GM12878 (cell line): ENCODE data around the gene C10orf90. TPM values are rescaled to one million over a fixed set of nuclear protein-coding genes. Genes with fewer than 3 reads are reported as not detected.

Experiments used
- ATAC-seq: fragments of 200-7000 bp; cut with Tn5 transposase; 3 replicates; pipeline ENCODE4 v1.9.1; 2020; ENCODE audit warnings: mild to moderate bottlenecking, moderate library complexity
- BruUV-seq: library from RNA; stranded (reverse); fragments of 400-500 nt; replicated peaks from 2 replicates; lab custom pipeline; 2021; lab: Mats Ljungman, UMichigan
- CTCF ChIA-PET: fragments of 300-600 bp; sonication (Branson Sonifier 250); formaldehyde crosslinking; extraction: SDS; loops from one replicate; lab custom pipeline; 2021; ENCODE audit warnings: inconsistent platforms; lab: Yijun Ruan, JAX
- POLR2A ChIA-PET: fragments of 350-600 bp; formaldehyde crosslinking; extraction: SDS; loops from one replicate; lab custom pipeline; 2021; ENCODE audit warnings: inconsistent platforms; lab: Charles Lee
- RAD21 ChIA-PET: fragments of 300-600 bp; sonication (Branson Sonifier 250); formaldehyde crosslinking; loops from one replicate; lab custom pipeline; 2023; ENCODE audit warnings: antibody characterized with exemption; ENCODE audit not compliant: unreplicated experiment; lab: Charles Lee
- SMC1A ChIA-PET: fragments of 300-600 bp; sonication (Branson Sonifier 250); formaldehyde crosslinking; loops from one replicate; lab custom pipeline; 2023; ENCODE audit not compliant: unreplicated experiment, uncharacterized antibody; lab: Charles Lee
- DNase-seq: peaks from one replicate; pipeline ENCODE4 v3.0.0-alpha.2; 2011; ENCODE audit warnings: low read depth, low spot score
- FAIRE-seq: peaks from 3 replicates; lab custom pipeline; 2011; peaks lifted over from hg19 to GRCh38; lab: Jason Lieb, UNC
- H2AFZ ChIP-seq: 2 replicates; pipeline ENCODE4 v1.6.0; 2011; ENCODE audit warnings: low read depth, low read length, control low read depth; ENCODE audit not compliant: control insufficient read depth
- H3K27ac ChIP-seq: 2 replicates; pipeline ENCODE4 v1.5.1; 2011; ENCODE audit warnings: control low read depth; ENCODE audit not compliant: control insufficient read depth, insufficient read depth
- H3K27me3 ChIP-seq, 2 experiments: replicated peaks in 1 of 2; 2 replicates each; pipeline versions ENCODE4 v1.6.0 to v1.6.1; 2011; ENCODE audit warnings: low read length in 1 of 2; ENCODE audit not compliant: control insufficient read depth in 2 of 2, insufficient read depth in 2 of 2
- H3K36me3 ChIP-seq, 2 experiments: 2 replicates each; pipeline ENCODE4 v1.5.1; 2011; ENCODE audit warnings: low read length in 1 of 2; ENCODE audit not compliant: control insufficient read depth in 2 of 2, insufficient read depth in 2 of 2
- H3K4me1 ChIP-seq: 2 replicates; pipeline ENCODE4 v1.6.1; 2011; ENCODE audit warnings: mild to moderate bottlenecking, low read length, moderate library complexity, mixed read lengths; ENCODE audit not compliant: control insufficient read depth, insufficient read depth
- H3K4me2 ChIP-seq: 2 replicates; pipeline ENCODE4 v1.6.0; 2011; ENCODE audit warnings: control low read depth; ENCODE audit not compliant: control insufficient read depth, insufficient read depth
- H3K4me3 ChIP-seq: fragments of 200-600 bp; sonication (generic); 2 replicates; pipeline ENCODE4 v1.5.1; 2016
- H3K79me2 ChIP-seq: 2 replicates; pipeline ENCODE4 v1.6.0; 2011; ENCODE audit warnings: low read length; ENCODE audit not compliant: control insufficient read depth, insufficient read depth
- H3K9ac ChIP-seq: 2 replicates; pipeline ENCODE4 v1.8.0; 2011; ENCODE audit warnings: low read length, control low read depth, mixed read lengths; ENCODE audit not compliant: control insufficient read depth, insufficient read depth
- H3K9me3 ChIP-seq: replicated peaks from 3 replicates; pipeline ENCODE4 v1.5.1; 2011; ENCODE audit warnings: mild to moderate bottlenecking, low read length; ENCODE audit not compliant: control insufficient read depth, insufficient read depth
- H4K20me1 ChIP-seq: 2 replicates; pipeline ENCODE4 v1.6.0; 2011; ENCODE audit not compliant: control insufficient read depth, insufficient read depth
- CEBPZ ChIP-seq: fragments of 150-350 bp; IDR thresholded peaks from 2 replicates; pipeline ENCODE4 v1.6.1; 2016; ENCODE audit warnings: low read depth, low read length
- CREB1 ChIP-seq: IDR thresholded peaks from 2 replicates; pipeline ENCODE4 v1.6.1; 2012; ENCODE audit warnings: low read depth, mild to moderate bottlenecking, inconsistent platforms
- HDGF ChIP-seq: fragments of 450-650 bp; IDR thresholded peaks from 2 replicates; pipeline ENCODE4 v1.6.1; 2016; ENCODE audit warnings: antibody characterized with exemption
- KAT2A ChIP-seq: conservative IDR thresholded peaks from 2 replicates; pipeline ENCODE4 v1.6.1; 2011; ENCODE audit warnings: low read depth, low read length; ENCODE audit not compliant: control insufficient read depth
- KLF5 ChIP-seq: fragments of 450-650 bp; IDR thresholded peaks from 2 replicates; pipeline ENCODE4 v1.6.1; 2014; ENCODE audit warnings: mild to moderate bottlenecking; ENCODE audit not compliant: partially characterized antibody
- NR2C1 ChIP-seq: fragments of 450-650 bp; IDR thresholded peaks from 2 replicates; pipeline ENCODE4 v1.6.1; 2017; ENCODE audit warnings: antibody characterized with exemption, mild to moderate bottlenecking, moderate library complexity
- NR2C2 ChIP-seq: IDR thresholded peaks from 2 replicates; pipeline ENCODE4 v1.6.1; 2011; ENCODE audit warnings: borderline replicate concordance, low read depth; ENCODE audit not compliant: control insufficient read depth, insufficient read length
- NR2F1 ChIP-seq: fragments of 450-650 bp; conservative IDR thresholded peaks from 2 replicates; pipeline ENCODE4 v1.6.1; 2017; ENCODE audit warnings: mild to moderate bottlenecking
- POLR2AphosphoS5 ChIP-seq: IDR thresholded peaks from 2 replicates; pipeline ENCODE4 v1.6.1; 2011; ENCODE audit warnings: mild to moderate bottlenecking, low read length, inconsistent platforms
- POU2F2 ChIP-seq: IDR thresholded peaks from 3 replicates; pipeline ENCODE4 v1.6.1; 2011; ENCODE audit warnings: low read depth, mild to moderate bottlenecking, low read length, borderline replicate concordance
- RBBP5 ChIP-seq: fragments of 200-600 bp; sonication (generic); conservative IDR thresholded peaks from 2 replicates; pipeline ENCODE4 v1.6.1; 2016
- SMARCA5 ChIP-seq: fragments of 450-650 bp; IDR thresholded peaks from 2 replicates; pipeline ENCODE4 v1.6.1; 2017; ENCODE audit warnings: mild to moderate bottlenecking
- SUZ12 ChIP-seq: fragments of 200-600 bp; sonication (generic); IDR thresholded peaks from one replicate; pipeline ENCODE4 v1.6.1; 2018; ENCODE audit warnings: antibody characterized with exemption, mild to moderate bottlenecking; ENCODE audit not compliant: unreplicated experiment
- TCF12 ChIP-seq: IDR thresholded peaks from 2 replicates; pipeline ENCODE4 v1.6.1; 2011; ENCODE audit warnings: low read depth, mild to moderate bottlenecking, low read length
- TCF7 ChIP-seq: IDR thresholded peaks from 2 replicates; pipeline ENCODE4 v1.6.1; 2014; ENCODE audit warnings: antibody characterized with exemption, borderline replicate concordance
- ZNF274 ChIP-seq: IDR thresholded peaks from one replicate; pipeline ENCODE4 v1.8.0; 2011; ENCODE audit not compliant: insufficient read length, insufficient read depth
- WGBS: methylation state at CpG from one replicate; pipeline ENCODE4 v1.1.6; 2016; ENCODE audit warnings: low lambda C conversion rate; ENCODE audit not compliant: insufficient replicate concordance, insufficient coverage; ENCODE audit errors: missing lambda C conversion rate; 5-methylcytosine and 5-hydroxymethylcytosine counted together
- in situ Hi-C: fragments of 300-500 bp; cut with MboI; formaldehyde crosslinking; loops from 9 replicates; pipeline ENCODE4 v1.14.3; 2018; ENCODE audit warnings: mixed read lengths
- intact Hi-C: fragments of 100-400 bp; cut with micrococcal nuclease; formaldehyde crosslinking; loops from one replicate; pipeline ENCODE4 v1.14.2; 2022; ENCODE audit not compliant: unreplicated experiment
- polyA plus RNA-seq, 11 experiments: library from polyadenylated mRNA; depleted of rRNA in 4 of 11; unstranded in 6 of 11; stranded (reverse) in 5 of 11; fragments of >200 nt; fragmentation: Nextera tagmentation in 4 of 11; fragmentation: Illumina TruSeq in 1 of 11; extraction: Ambion mirVana in 4 of 11; extraction: Trizol in 1 of 11; gene quantifications; 1 replicate in 1 of 11; 2 replicates in 10 of 11; pipeline versions ENCODE4 v1.2.1 to v1.2.3, GENCODE V29; 2011 to 2016; ENCODE audit warnings: inconsistent platforms in 2 of 11, missing spikeins in 2 of 11, low read depth in 1 of 11
- total RNA-seq, 4 experiments: library from RNA; depleted of rRNA in 3 of 4; stranded (reverse); fragments of >200 nt in 3 of 4; fragmentation: Illumina TruSeq in 1 of 4; extraction: Trizol in 1 of 4; gene quantifications; 2 replicates each; pipeline versions ENCODE4 v1.2.1 to v1.2.3, GENCODE V29; 2013 to 2021
- TF ChIP-seq, protein P1 (sequence below): fragments of 450-650 bp; IDR thresholded peaks from 2 replicates; pipeline ENCODE4 v1.6.1; 2014; ENCODE audit warnings: mild to moderate bottlenecking
- TF ChIP-seq, protein P2 (sequence below): IDR thresholded peaks from 2 replicates; pipeline ENCODE4 v1.6.1; 2012; ENCODE audit warnings: low read depth, low read length, improper control_type of control experiment
- TF ChIP-seq, protein P3 (sequence below): IDR thresholded peaks from 2 replicates; pipeline ENCODE4 v1.6.1; 2011; ENCODE audit warnings: borderline replicate concordance, low read depth, mild to moderate bottlenecking, moderate library complexity, low read length; ENCODE audit not compliant: insufficient read depth, poor library complexity, severe bottlenecking

C10orf90 gene
- total and polyA plus RNA-seq, 10 of the 15 experiments (the other 5 are each of a cell fraction or from before 2014, with no cell fraction given) = 0.04 TPM; not detected in 9

- Histone ChIP-seq H3K79me2 (no peaks in the 10 kb centered on the region), H3K9me3 (no peaks in the 10 kb centered on the region), H3K4me1 (no peaks in the 10 kb centered on the region), H3K27ac (no peak overlapping the region), H3K4me2 (no peak overlapping the region), H2AFZ (no peak overlapping the region), H3K4me3 (no peak overlapping the region), H3K9ac (no peak overlapping the region), H4K20me1 (no peaks in the 10 kb centered on the region), H3K27me3 (no peaks in the 10 kb centered on the region), H3K36me3 (no peaks in the 10 kb centered on the region)
- ATAC-seq = no peak
- in situ Hi-C loops = no loop called here
- CTCF ChIA-PET = interaction anchor here (1.2 kb wide), 1 partner anchor 11 kb away, joined by 4 read pairs; no protein-coding TSS in a partner anchor
- POLR2A ChIA-PET = no interaction called here
- SMC1A ChIA-PET = no interaction called here
- no TSS peak for BruUV-seq
- FAIRE-seq = no peak
- no peak for DNase-seq
- RAD21 ChIA-PET = no interaction called here
- intact Hi-C loops = no loop called here
- WGBS = 0% methylated on average over 3 of the region's 3 CpGs
- TF ChIP-seq KLF5 (no peak), SUZ12 (no peak), SMARCA5 (no peak), POU2F2 (no peak), TCF7 (no peak), POLR2AphosphoS5 (no peak), NR2F1 (no peak), CEBPZ (no peak), HDGF (no peak), TCF12 (no peak), NR2C1 (no peak), NR2C2 (no peak), CREB1 (no peak), RBBP5 (no peak), ZNF274 (no peak), KAT2A (no peak)
- TF ChIP-seq, protein P1, sequence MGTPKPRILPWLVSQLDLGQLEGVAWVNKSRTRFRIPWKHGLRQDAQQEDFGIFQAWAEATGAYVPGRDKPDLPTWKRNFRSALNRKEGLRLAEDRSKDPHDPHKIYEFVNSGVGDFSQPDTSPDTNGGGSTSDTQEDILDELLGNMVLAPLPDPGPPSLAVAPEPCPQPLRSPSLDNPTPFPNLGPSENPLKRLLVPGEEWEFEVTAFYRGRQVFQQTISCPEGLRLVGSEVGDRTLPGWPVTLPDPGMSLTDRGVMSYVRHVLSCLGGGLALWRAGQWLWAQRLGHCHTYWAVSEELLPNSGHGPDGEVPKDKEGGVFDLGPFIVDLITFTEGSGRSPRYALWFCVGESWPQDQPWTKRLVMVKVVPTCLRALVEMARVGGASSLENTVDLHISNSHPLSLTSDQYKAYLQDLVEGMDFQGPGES = no peak
- TF ChIP-seq, protein P2, sequence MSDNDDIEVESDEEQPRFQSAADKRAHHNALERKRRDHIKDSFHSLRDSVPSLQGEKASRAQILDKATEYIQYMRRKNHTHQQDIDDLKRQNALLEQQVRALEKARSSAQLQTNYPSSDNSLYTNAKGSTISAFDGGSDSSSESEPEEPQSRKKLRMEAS = no peak
- TF ChIP-seq, protein P3, sequence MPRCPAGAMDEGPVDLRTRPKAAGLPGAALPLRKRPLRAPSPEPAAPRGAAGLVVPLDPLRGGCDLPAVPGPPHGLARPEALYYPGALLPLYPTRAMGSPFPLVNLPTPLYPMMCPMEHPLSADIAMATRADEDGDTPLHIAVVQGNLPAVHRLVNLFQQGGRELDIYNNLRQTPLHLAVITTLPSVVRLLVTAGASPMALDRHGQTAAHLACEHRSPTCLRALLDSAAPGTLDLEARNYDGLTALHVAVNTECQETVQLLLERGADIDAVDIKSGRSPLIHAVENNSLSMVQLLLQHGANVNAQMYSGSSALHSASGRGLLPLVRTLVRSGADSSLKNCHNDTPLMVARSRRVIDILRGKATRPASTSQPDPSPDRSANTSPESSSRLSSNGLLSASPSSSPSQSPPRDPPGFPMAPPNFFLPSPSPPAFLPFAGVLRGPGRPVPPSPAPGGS = no peak
Observed at GRCh38 chr10:126617733-126618132, 52.8 kb downstream of the C10orf90 start.
